Coronary artery (tissue), 2 donors: Measurements from ENCODE around the gene LRRC56.

ENCODE experiments used
- DNase-seq: peaks from one replicate; pipeline ENCODE4 v3.0.0-alpha.2; 2017; ENCODE audit warnings: low spot score
- H3K27ac ChIP-seq, 2 donors: fragments of 200-600 bp; sonication (generic); one replicate each; pipeline ENCODE4 v1.5.1; 2016 to 2019
- H3K4me3 ChIP-seq: fragments of 200-600 bp; sonication (generic); 2 replicates; pipeline ENCODE4 v1.5.1; 2016; ENCODE audit warnings: mild to moderate bottlenecking, moderate library complexity
- CTCF ChIP-seq: fragments of 200-600 bp; sonication (generic); IDR thresholded peaks from one replicate; pipeline ENCODE4 v1.5.1; 2019; ENCODE audit warnings: antibody characterized with exemption

Gene LRRC56

GRCh38 chr11:538431-539051 is 1.2 kb downstream of the LRRC56 start:
- no peak for DNase-seq
- H3K4me3 ChIP-seq = no peak overlapping the region
- H3K27ac ChIP-seq = no peak overlapping the region
- no peak for TF ChIP-seq CTCF

GRCh38 chr11:539971-540481 is 2.7 kb downstream of the LRRC56 start:
- no peak for TF ChIP-seq CTCF
- Histone ChIP-seq H3K27ac (no peak overlapping the region), H3K4me3 (no peak overlapping the region)
- DNase-seq = no peak

- TF ChIP-seq CTCF = no peak
- Histone ChIP-seq H3K4me3 (no peak overlapping the region), H3K27ac (no peak overlapping the region)
- no peak for DNase-seq
Measured at GRCh38 chr11:540583-541432, 3.5 kb downstream of the LRRC56 start.

- DNase-seq = no peak
- no peak for TF ChIP-seq CTCF
- H3K27ac ChIP-seq = no peak overlapping the region
- H3K4me3 ChIP-seq = no peak overlapping the region
Measured at GRCh38 chr11:541433-541885, 4.1 kb downstream of the LRRC56 start.

GRCh38 chr11:544817-545166 is 7.5 kb downstream of the LRRC56 start:
- TF ChIP-seq CTCF = no peak
- Histone ChIP-seq H3K27ac (no peak overlapping the region), H3K4me3 (no peak overlapping the region)
- DNase-seq = no peak

- Histone ChIP-seq H3K4me3 (no peak overlapping the region), H3K27ac (no peak overlapping the region)
- DNase-seq = no peak
- TF ChIP-seq CTCF = no peak
Measured at GRCh38 chr11:545171-545570, 7.8 kb downstream of the LRRC56 start.
